DMS79 treated with DMSO at 0.1 percent for 48 hours (cell line): ENCODE data around the gene MAN1C1.

Source experiments
- DNase-seq: peaks from one replicate; lab custom pipeline; 2025; lab: John Stamatoyannopoulos, UW

Gene MAN1C1

DNA sequence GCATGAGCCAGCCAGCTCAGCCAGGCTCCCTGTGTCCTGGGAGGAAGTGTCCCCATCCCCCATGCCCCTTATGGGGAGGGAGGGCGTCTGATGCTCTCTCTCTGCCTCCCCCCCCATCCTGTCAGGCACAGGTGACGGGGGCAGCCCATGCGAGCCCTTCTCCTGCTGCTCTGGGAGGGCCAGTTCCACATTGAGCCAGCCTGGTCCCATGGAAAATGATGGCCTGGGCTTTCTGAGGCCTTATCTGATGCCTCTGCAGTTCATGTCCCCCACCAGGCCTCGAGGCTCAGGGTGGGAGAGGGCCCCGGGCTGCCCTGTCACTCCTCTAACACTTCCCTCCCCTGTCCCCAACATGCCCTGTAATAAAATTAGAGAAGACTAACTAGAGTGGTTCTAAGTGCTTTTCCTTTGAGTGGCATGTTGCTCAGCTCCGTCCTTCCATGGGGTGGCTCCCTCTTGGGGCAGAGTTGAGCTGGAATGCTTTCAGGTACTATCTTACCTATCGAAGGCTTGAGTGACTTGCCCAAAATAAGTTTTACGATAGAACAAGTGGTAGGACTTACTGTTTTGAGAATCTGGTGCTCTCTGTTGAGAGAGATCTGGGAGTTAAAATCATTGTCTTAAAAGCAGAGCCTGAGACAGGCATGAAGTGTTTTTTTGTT lies 201.4 kb downstream of the MAN1C1 start:
- no peak for DNase-seq

DNA sequence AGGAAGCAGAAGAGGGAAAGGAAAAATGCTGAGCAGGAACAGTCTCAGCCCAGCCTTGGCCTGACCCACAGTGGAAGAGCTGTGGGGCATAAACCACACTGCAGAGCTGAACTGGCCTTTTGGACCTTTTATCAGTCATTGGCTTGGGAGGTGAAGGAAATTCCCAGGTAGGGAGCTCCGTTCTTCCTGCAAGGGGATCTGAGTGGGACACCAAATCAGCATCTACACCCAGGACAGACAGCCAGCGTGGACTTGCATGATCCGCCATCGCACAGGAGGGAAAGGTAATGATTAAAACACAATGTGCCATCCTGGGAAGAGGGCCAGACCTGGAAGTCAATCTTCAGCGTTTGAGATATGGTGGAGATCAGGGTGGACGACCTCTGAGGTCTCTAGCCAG lies 202.0 kb downstream of the MAN1C1 start:
- DNase-seq: no peak

DNA sequence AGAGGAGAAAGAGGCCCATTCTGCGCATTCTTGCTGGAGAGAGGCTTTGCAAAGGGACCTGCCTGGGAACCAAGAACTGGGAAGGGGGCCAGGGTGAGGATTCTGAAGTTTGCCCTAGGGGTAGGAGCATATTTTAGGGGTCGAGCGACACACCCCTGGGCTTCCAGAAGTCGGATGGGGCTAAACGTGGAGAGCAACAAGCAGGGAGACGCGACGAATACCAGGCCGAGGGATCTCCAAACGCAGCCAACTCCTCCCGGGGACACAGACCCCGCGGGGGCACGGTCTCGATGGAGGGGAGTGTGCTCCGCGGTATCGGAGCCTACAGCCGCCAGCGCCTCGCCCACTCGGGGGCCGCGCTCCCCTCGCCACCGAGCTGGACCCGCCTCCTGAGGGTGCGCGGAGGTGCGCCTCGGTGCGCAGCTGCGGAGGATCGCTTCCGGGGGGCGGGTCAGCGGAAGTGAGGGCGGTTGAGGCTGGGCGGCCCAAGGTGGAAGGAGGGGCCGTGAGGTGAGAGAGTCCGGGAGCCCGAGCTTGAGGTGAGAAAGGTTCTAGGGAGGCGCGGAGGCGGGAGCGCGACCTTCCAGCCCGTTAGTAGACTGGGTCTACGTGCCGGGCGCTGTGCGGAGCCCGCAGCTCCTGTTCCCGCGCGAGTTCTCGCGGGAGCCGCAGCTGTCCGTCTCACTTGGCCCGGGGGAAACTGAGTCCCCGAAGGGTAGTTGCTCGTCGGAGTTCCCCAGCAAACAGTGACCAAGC lies 203.1 kb downstream of the MAN1C1 start, which contains the start of gene MTFR1L:
TSS of gene MTFR1L (plus strand) at position 464 of the 756 bp plus-strand sequence. CDS start 3,151 bp downstream, outside the sequence.
- peak; percentile 81 for DNase-seq

DNA sequence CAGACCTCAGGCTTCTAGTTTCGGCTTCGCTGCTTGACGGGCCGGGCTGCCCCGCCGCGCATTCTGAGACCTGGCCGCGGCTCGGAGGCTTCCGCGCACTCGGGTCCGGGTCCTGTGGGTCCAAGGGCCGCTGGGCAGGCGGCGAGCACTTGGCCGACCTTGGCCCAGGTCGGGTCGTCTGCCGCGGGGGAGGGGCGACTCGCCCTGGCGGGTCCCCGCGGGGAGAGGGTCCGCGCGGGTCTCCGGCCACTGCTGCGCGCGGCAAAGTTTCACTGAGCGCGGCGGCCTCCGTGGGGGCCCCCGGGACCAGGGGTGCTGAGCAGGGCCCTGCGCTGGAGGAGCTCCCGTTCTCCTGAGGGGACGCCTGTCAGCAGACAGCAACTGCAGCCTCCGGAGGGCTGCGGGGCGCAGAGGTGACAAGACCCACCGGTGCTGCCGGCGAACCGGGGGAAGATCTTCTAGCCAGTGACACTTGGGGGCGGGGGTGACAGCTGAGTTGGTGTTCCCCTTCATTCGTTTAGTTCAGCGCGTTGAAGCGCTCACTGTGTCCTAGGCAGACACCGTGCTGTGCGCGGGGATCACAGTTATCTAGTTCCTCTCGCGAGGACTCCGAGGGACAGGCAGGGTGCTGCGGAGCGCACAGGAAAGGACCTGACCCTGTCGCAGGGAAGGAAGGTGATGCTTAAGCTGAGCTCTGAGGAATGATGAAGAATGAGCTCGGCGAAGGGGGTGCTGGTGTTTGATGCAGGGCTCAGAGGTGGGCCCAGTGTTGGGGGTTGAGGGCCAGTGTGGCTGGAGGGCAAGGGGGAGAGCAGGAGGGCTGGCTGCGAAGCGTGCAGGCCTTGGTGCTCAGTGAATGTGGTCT lies 203.9 kb downstream of the MAN1C1 start:
- peak; percentile 11 for DNase-seq

DNA sequence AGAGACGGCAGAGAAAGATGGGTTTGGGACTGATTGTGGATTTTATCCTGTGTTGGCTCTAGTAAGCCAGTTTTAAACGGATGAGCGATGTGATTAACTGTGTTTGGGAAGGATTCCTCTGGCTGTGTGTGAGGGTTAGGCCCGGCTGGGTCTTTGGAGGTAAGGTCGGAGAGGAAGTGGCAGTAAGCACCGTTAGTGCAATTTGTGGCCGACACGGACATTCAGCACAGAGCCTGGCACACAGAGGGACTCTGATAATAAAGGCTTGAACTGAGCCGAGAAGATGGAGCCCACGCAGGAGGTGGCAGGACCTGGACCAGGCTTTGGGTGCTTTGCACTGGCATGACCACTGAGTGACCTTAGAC lies 204.5 kb downstream of the MAN1C1 start:
- no peak for DNase-seq

DNA sequence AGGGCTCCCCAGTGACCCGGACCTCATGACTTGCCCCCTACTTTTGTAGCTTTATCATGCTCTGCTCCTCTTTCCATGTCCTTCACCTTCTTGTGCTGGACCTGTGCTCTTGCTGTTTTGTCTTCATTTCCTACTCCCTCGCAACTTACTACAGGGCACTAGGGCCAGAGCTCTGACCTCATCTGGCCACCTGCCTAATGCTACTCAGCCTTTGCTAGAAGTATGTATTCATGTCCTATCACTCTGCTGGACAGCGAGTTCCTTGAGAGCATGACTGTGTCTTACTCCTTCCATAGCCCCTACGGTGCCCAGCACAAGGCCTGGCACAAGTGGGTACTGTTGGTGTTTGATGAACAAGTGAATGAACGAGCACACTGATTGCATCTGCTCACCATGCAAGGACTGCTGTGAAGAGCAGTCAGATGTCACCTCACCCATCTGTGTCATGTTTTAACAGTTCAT lies 205.1 kb downstream of the MAN1C1 start:
- no peak for DNase-seq

DNA sequence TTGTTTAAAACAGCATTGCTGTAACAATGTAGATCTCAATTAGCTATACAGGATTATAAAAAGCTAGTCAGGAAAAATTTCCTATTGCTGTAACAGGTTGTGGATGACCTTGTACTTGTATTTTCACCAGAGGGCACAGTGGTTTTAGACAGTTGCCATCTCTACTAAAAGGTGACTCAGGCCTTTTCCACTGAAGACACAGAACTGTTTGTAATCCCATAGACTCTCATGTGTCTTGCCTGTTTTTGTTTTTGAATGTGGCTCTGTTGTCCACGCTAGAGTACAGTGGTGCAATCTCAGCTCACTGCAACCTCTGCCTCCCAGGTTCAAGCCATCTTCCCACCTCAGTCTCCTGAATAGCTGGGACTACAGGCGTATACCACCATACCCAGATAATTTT lies 209.0 kb downstream of the MAN1C1 start:
- DNase-seq: no peak

DNA sequence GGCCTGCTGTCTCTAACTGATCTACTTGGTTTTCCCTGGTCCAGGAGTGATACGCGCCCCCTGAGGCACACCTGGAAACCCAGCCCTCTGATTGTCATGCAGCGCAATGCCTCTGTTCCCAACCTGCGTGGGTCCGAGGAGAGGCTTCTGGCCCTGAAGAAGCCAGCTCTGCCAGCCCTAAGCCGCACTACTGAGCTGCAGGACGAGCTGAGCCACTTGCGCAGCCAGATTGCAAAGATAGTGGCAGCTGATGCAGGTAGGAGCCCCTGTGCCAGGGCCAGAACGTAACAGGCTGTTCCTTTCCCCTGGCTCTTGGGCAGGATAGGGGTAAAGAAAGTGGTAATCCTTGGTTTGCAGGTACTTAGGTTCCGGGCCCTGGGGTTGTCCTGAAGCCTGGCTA lies 210.0 kb downstream of the MAN1C1 start:
- no peak for DNase-seq

DNA sequence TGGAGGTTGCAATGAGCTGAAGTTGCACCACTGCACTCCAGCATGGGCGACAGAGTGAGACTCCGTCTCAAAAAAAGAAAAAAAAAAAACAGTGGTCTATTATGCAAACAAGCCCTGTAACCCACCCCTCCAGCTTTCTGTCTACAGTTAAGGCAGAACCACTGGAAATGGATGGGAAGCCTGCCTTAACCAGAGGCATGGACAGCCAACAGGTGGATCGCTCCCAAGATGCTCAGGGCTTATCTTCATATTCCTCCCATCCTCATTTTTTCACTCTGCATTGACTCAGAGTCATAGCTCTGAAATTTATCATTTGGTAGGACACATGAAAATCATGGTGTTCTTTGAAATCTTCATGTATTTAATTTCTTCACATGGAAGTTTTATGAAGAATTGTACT lies 211.9 kb downstream of the MAN1C1 start:
- DNase-seq: no peak

DNA sequence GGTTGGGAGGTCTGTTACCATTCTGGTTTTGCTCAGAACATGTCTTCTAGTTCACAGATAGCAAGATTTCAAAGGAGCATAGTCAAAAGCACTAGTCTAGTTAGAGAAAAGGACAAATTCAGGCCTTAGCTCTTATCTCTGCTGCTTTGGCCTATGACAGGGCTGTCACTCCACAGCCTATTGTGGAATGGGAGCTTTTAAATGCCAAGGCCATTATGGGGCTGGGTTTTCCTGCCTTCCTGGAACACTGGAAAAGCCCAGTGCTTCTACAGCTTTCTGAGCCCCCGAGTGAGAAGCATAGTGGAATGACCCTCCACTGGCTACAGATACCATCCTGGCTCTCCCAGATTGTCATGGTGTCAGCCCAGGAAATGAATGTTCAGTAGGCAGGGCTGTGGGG lies 212.5 kb downstream of the MAN1C1 start:
- DNase-seq: no peak

DNA sequence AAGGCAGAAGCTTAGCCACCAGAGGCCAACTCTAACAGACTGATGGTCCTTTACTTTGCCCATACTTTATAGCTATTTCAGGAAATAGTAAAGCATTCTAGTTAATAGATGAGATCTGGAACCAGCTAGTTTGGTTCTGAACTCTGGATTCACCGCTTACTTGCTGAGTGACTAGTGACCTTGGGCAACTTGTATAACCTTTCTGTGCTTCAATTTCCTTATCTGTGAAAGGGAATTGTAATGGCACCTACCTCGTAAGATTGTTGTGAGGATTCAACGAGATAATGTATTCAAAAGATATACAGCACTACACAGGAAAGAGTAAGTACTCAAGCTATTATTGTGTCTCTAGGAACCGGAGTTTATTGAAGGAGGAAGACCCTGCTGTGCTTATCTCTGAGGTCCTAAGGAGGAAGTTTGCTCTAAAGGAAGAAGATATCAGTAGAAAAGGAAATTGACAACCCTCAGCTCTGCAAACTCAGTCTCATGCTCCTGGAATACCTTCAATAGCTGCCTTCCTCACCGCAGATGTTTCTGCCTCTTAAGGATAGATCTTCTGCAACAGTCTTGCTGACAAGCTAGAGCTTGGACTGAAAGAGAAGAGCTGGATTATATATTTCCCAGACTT lies 215.1 kb downstream of the MAN1C1 start:
- DNase-seq: no peak

DNA sequence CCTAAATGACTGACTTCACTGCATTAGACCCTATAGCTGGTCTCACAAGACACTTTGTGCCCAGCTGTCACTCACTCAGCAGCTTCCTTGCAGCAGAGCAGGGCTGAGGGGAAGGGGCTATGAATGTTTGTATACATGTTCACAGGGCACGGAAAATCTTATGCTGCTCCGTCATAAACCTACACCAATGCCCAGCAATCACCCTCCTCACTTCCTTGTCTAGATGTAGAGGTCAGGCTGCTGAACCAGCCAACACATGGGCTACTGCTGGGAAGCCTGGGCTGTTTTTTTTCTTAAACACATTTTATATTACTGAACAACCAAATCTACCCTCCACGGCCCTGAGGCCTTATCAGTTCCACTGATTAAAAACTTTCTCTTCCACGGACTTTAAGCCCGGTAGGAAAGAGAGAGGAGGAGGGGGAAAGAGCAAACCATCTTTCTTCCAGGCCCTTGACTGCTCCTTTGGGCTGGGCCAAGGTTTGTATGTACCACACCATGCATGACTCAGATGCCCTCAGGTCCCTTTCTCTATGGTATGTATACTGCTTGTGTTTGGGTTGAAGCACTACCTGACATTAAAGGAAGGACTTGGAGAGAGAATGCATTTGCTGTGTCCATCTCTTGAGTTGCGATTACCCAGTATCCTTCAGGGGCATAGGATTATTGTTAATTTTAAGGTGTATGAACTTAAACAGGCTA lies 215.9 kb downstream of the MAN1C1 start:
- no peak for DNase-seq

DNA sequence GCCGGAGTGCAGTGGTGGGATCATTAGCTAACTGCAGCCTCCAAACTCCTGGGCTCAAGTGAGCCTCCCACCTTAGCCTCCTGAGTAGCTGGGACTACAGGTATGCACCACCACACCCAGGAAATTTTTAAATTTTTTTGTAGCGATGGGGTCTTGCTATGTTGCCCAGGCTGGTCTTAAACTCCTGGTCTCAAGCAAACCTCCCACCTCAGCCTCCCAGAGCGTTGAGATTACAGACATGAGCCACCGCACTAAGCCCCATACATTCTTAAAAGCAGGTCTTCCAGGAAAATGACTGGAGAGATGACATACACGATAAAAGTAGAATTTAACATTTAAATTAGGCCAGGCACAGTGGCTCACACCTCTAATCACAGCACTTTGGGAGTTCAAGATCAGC lies 216.6 kb downstream of the MAN1C1 start:
- DNase-seq: no peak
